Stomach (tissue), 4 donors: ENCODE data around the gene GPR143.

Experiments used
- EP300 ChIP-seq: sonication (generic); formaldehyde crosslinking; IDR thresholded peaks from one replicate; pipeline ENCODE4 v1.6.1; 2017; ENCODE audit warnings: antibody characterized with exemption
- POLR2A ChIP-seq, 4 donors: fragments of 450-650 bp; IDR thresholded peaks; one replicate each; pipeline ENCODE4 v1.6.1; 2016; ENCODE audit warnings: antibody characterized with exemption in 4 of 4, control low read depth in 2 of 4, mild to moderate bottlenecking in 1 of 4, moderate library complexity in 1 of 4
- POLR2AphosphoS5 ChIP-seq, 3 donors: sonication (generic); formaldehyde crosslinking; IDR thresholded peaks; one replicate each; pipeline ENCODE4 v1.6.1; 2016; ENCODE audit warnings: antibody characterized with exemption in 3 of 3
- TF ChIP-seq, protein P1 (sequence below), 7 experiments: fragments of 450-650 bp in 4 of 7; fragments of 200-600 bp in 3 of 7; sonication (generic) in 3 of 7; IDR thresholded peaks; one replicate each; pipeline ENCODE4 v1.5.1; 2016 to 2019; ENCODE audit warnings: antibody characterized with exemption in 7 of 7, control low read depth in 2 of 7, mild to moderate bottlenecking in 1 of 7

DNA sequence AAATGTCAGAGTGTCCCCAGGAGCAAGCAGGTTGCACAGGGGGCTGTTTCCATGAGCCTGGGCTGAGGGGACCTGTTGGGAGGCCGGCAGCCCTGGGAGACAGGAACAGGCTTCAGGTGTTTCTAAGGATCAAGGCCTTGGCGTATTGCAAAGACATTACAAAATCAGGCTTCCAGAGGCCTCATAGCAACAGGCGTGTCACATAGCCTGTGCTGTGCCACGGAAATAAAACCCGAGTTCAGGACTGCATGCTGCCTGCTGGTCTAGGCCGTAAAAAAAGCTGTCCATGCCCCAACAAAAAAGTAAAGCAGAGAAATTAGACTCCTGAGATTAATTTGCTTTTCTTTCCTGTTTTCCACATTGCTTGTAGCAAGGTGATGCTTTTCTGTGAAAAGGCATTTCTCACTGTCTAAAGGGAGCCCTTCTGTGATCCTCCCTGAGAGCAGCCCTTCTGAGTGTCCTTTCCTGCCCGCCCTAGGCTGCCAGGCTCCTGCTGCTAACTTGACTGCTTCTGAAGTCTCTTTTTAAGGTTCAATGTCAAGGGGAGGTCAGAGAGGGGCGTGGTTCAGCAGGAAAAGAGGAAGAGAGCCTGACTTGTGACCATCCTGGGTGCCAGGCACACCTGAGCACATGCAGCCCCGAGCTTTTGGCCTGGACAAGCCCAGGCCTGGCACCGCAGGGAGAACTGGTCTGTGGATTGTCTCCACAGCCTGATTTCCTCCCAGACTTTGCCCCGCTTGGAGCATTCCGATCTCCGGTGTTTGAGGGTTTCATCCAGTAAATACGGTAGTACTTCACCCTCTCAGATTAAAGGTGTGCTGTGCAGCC lies 41.9 kb upstream of the GPR143 start:
- TF ChIP-seq POLR2AphosphoS5 (IDR thresholded peaks at IDR 0.05) (no peak), POLR2A (IDR thresholded peaks at IDR 0.05) (no peak), EP300 (no peak)
- TF ChIP-seq, protein P1, sequence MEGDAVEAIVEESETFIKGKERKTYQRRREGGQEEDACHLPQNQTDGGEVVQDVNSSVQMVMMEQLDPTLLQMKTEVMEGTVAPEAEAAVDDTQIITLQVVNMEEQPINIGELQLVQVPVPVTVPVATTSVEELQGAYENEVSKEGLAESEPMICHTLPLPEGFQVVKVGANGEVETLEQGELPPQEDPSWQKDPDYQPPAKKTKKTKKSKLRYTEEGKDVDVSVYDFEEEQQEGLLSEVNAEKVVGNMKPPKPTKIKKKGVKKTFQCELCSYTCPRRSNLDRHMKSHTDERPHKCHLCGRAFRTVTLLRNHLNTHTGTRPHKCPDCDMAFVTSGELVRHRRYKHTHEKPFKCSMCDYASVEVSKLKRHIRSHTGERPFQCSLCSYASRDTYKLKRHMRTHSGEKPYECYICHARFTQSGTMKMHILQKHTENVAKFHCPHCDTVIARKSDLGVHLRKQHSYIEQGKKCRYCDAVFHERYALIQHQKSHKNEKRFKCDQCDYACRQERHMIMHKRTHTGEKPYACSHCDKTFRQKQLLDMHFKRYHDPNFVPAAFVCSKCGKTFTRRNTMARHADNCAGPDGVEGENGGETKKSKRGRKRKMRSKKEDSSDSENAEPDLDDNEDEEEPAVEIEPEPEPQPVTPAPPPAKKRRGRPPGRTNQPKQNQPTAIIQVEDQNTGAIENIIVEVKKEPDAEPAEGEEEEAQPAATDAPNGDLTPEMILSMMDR (IDR thresholded peaks at IDR 0.05), result no peak
